ENCODE results near the gene RUNX3. TPM values are rescaled to one million over a fixed set of nuclear protein-coding genes. Genes with fewer than 3 reads are reported as not detected.
A peak's percentile ranks its signal among the peaks of the same experiment; 100 is the strongest.

Gene RUNX3
- total and polyA plus RNA-seq, 2 of the 8 experiments (the other 6 are each of a cell fraction or from before 2014, with no cell fraction given): 0.62 to 0.82 TPM

GRCh38 chr1:24909388-24909898 is 20.6 kb downstream of the RUNX3 start:
- Histone ChIP-seq H2BK15ac (ENCODE audit: low read length) (no peak overlapping the region), H2BK20ac (ENCODE audit: low read length) (no peak overlapping the region), H3K79me1 (ENCODE audit: low read depth, low read length) (no peaks in the 10 kb centered on the region), H3K4me3 (ENCODE audit: extremely low read depth in 1 of 4, insufficient read depth in 2 of 4, low read depth in 3 of 4, low read length in 4 of 4) (no peak overlapping the region; a peak in 1 of 8 replicates), H2BK120ac (replicated peaks; ENCODE audit: low read depth, low read length) (no peak overlapping the region), H3K9ac (replicated peaks in 1 of 4; ENCODE audit: extremely low read depth in 1 of 4, low read depth in 3 of 4, low read length in 3 of 4) (no peak overlapping the region), H4K8ac (ENCODE audit: extremely low read depth, insufficient read depth, low read length) (peak overlapping the region; percentile 62; the same call in 1 of the 2 replicates), H3K4me1 (replicated peaks in 1 of 4; ENCODE audit: control insufficient read depth in 3 of 4, insufficient read depth in 4 of 4, low read length in 3 of 4) (peaks cover 0 to 2% (median 0%) of the 10 kb centered on the region in 4 experiments; a peak in 3 of 7 replicates), H4K5ac (ENCODE audit: insufficient read length, low read depth, low read length) (no peak overlapping the region), H3K4ac (replicated peaks; ENCODE audit: insufficient read length, low read depth, low read length) (no peak overlapping the region), H3K56ac (replicated peaks; ENCODE audit: insufficient read length, low read depth, low read length) (no peak overlapping the region), H2BK5ac (ENCODE audit: low read depth, low read length) (no peak overlapping the region; the same call in 1 of the 2 replicates), H3K14ac (ENCODE audit: insufficient read length) (no peak overlapping the region), H4K91ac (replicated peaks; ENCODE audit: insufficient read length, low read length) (peak overlapping the region; percentile 62), H3K79me2 (ENCODE audit: control insufficient read depth in 1 of 2, insufficient read depth in 2 of 2, low read length in 2 of 2) (no peaks in the 10 kb centered on the region), H2AK5ac (ENCODE audit: low read depth, low read length) (no peak overlapping the region), H3K23ac (ENCODE audit: insufficient read length) (no peak overlapping the region), H3K4me2 (ENCODE audit: insufficient read depth in 1 of 2, low read depth in 2 of 2, low read length in 2 of 2) (peak overlapping the region in 1 of 2 experiments; percentile 39; a peak in 2 of 4 replicates), H4K20me1 (replicated peaks in 1 of 2; ENCODE audit: control insufficient read depth in 1 of 2, insufficient read depth in 2 of 2, low read length in 2 of 2) (no peaks in the 10 kb centered on the region), H3K27ac (ENCODE audit: low read depth, low read length) (no peak overlapping the region), H3K36me3 (ENCODE audit: control insufficient read depth in 2 of 4, insufficient read depth in 4 of 4, low read length in 3 of 4) (no peaks in the 10 kb centered on the region), H3K9me3 (ENCODE audit: insufficient read depth in 2 of 2, low read depth in 1 of 2, low read length in 1 of 2) (no peaks in the 10 kb centered on the region), H2AFZ (ENCODE audit: low read length) (peak overlapping the region; percentile 59; the same call in 1 of the 2 replicates), H3K18ac (ENCODE audit: extremely low read depth, low read length) (0 out of 2 replicates have a peak overlapping the region, but pooled peaks have one; percentile 53), H3K27me3 (replicated peaks in 1 of 4; ENCODE audit: control insufficient read depth in 3 of 4, extremely low read depth in 1 of 4, insufficient read depth in 3 of 4, low read length in 3 of 4) (no peaks in the 10 kb centered on the region), H2BK12ac (ENCODE audit: low read depth, low read length) (no peak overlapping the region; the same call in 1 of the 2 replicates), H3K23me2 (ENCODE audit: low read depth, low read length) (no peaks in the 10 kb centered on the region)
- FAIRE-seq (peak; percentile 94), DNase-seq (ENCODE audit: low read depth in 1 of 2, low spot score in 2 of 2) (peak; percentile 79 to 89)
- CTCF ChIA-PET (ENCODE audit: partially characterized antibody): interaction anchor here (0.7 to 2.0 kb wide), 26 partner anchors 9 to 363 kb away, joined by 3 to 10 read pairs (median 4); no protein-coding TSS in a partner anchor
- 26% methylated on average over 15 of the region's 15 CpGs; no CpG with 5 or more reads in 1 of the 2 experiments for WGBS, 2 experiments (ENCODE audit: extremely low coverage in 1 of 2, insufficient coverage in 1 of 2, insufficient read length in 1 of 2, insufficient replicate concordance in 2 of 2, low coverage in 1 of 2, low lambda C conversion rate in 2 of 2, missing lambda C conversion rate in 1 of 2)
- POLR2A ChIA-PET (ENCODE audit: partially characterized antibody): interaction anchor here (0.6 to 1.7 kb wide), 4 partner anchors 10 to 235 kb away, joined by 3 to 4 read pairs (median 4); no protein-coding TSS in a partner anchor
- TF ChIP-seq CHD1 (IDR thresholded peaks at IDR 0.05; ENCODE audit: low read depth, low read length): no peak
- TF ChIP-seq KDM5A (IDR thresholded peaks at IDR 0.05; ENCODE audit: low read length): no peak
- TF ChIP-seq KDM4A (IDR thresholded peaks at IDR 0.05; ENCODE audit: low read depth, low read length, severe bottlenecking): no peak
- TF ChIP-seq RAD21 (IDR thresholded peaks at IDR 0.05 in 1 of 2, conservative IDR thresholded peaks at IDR 0.05 in 1 of 2; ENCODE audit: low read depth in 2 of 2, low read length in 2 of 2): peak; percentile 56 to 67
- no peak; the same call in 1 of the 2 replicates for TF ChIP-seq E2F6 (IDR thresholded peaks at IDR 0.05)
- no peak for TF ChIP-seq SIRT6 (IDR thresholded peaks at IDR 0.05; ENCODE audit: low read length)
- TF ChIP-seq GTF2F1 (IDR thresholded peaks at IDR 0.05; ENCODE audit: borderline replicate concordance, low read depth, low read length): no peak
- no peak for TF ChIP-seq BCL11A (IDR thresholded peaks at IDR 0.05; ENCODE audit: low read depth in 2 of 2, low read length in 2 of 2)
- TF ChIP-seq USF2 (IDR thresholded peaks at IDR 0.05; ENCODE audit: low read length): peak; percentile 65; the same call in 1 of the 2 replicates
- TF ChIP-seq YY1 (IDR thresholded peaks at IDR 0.05; ENCODE audit: low read depth, low read length): peak; percentile 74
- TF ChIP-seq NRF1 (IDR thresholded peaks at IDR 0.05; ENCODE audit: low read depth, low read length): no peak

All from H1 (cell line).